A172 (cell line): ENCODE measurements around the gene GPSM3. TPM values are rescaled to one million over a fixed set of nuclear protein-coding genes. Genes with fewer than 3 reads are reported as not detected.
A peak's percentile ranks its signal among the peaks of the same experiment; 100 is the strongest.
"Not testable (repeated sequence)": the region's sequence is repeated elsewhere in the genome, so short reads cannot be mapped to it uniquely, and the experiment has no call there.

ENCODE experiments used
- DNase-seq: peaks from one replicate; pipeline ENCODE4 v3.0.0-alpha.2; 2015; ENCODE audit warnings: low spot score
- total RNA-seq: library from RNA; depleted of rRNA; stranded (reverse); fragments of >200 nt; shearing (Covaris generic); gene quantifications from 2 replicates; pipeline ENCODE4 v1.2.3, GENCODE V29; 2014

Gene GPSM3
- total RNA-seq, 1 experiment from 2014 or later = 3.4 TPM

DNA sequence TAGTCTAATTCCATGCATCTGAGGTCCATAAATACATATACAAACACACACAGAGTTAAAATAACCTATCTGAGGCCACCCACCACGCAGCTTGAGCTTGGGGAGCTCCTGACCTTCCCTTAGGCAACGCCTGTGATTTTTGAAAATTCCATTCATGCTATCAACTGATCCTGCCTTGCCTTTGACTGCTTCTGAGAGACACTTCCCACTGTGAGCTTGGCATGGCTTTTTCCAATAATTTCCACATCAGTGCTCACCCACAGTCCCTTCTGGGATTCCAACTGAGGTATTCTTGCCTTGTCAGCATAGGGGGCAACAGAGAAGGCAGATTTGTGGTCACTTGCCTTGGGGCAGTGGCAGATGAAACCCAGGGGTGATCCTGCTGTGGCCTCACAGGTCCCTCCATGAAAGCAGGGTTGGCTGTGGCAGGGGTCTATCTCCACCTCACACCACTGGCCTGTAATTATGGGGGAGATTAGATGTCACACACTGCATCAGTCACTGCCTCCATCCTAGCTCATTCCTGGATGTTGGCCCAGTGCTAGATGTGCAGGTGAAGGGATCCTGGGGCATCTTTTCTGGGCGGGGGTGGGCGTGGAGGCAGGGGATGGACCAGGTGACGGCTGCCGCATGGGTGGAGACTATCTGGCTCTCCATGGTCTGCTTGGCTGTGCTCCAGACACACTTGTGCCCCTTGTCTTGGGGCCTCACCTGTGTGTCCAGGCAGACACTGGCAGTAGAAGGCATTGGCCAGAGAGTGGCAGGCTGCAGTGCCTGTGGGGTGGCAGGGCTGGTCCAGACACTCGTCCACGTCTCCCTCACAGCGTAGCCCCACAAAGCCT is 11.2 kb upstream of the GPSM3 start:
- DNase-seq = no peak

GRCh38 chr6:32202186-32202585 is 9.7 kb upstream of the GPSM3 start:
- no peak for DNase-seq

DNA sequence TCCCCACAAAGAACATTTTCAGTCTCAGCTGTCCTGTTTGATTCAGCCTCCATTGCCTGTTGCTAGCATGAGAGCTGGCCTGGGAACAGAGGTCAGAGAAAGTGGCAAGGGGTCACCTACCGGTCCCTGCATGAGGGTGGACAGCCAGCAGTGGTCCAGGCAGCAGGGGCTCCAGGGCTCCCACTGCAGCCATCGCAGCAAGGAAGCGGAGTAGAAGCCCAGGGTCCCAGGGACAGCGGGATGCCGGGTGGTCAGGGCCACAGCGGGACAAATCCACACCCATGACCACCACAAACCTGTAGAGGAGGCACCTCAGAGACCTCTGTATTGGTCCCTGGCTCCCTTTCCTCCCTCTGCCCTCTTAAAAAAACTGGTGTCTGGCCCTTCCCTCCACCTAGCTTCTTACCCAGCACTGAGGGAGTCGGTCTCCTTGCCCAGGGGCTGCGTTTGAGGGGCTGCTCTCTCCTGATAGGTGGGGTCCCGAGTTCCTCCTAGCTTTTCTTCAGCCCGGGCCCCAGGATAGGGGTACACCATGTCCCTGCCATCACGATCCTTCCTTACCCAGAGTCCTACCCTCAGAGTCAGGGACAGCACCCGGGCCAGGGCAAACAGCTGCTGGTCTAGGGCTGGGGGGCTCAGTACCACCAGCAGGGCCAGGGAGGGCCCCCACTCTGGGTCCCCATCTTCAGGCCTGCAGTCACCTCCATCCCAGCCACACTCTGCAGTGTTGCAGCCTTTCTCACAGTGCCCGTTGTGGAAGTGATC is 8.4 kb upstream of the GPSM3 start:
- DNase-seq = no peak

GRCh38 chr6:32198866-32199265 is 6.4 kb upstream of the GPSM3 start:
- no peak for DNase-seq

DNA sequence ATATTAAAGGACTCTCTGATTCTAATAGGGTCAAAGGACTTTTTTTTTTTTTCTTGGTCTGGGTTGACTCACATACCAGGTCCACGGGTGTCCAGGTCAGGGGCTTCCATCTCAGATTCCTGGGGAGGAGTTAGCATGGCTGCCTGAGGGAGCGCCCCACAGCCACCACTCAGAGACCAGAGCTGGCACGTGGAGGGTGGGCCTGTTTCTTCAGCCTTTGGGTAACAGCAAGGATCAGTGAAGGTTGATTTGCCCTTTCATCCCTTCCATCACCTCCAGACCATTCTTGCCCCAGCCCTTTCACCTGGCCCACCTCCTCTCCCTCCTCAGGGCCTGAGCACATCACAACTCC is 5.9 kb upstream of the GPSM3 start:
- no peak for DNase-seq

- DNase-seq = no peak
These were observed 4.5 kb upstream of the GPSM3 start for GRCh38 chr6:32196682-32197616.

DNA sequence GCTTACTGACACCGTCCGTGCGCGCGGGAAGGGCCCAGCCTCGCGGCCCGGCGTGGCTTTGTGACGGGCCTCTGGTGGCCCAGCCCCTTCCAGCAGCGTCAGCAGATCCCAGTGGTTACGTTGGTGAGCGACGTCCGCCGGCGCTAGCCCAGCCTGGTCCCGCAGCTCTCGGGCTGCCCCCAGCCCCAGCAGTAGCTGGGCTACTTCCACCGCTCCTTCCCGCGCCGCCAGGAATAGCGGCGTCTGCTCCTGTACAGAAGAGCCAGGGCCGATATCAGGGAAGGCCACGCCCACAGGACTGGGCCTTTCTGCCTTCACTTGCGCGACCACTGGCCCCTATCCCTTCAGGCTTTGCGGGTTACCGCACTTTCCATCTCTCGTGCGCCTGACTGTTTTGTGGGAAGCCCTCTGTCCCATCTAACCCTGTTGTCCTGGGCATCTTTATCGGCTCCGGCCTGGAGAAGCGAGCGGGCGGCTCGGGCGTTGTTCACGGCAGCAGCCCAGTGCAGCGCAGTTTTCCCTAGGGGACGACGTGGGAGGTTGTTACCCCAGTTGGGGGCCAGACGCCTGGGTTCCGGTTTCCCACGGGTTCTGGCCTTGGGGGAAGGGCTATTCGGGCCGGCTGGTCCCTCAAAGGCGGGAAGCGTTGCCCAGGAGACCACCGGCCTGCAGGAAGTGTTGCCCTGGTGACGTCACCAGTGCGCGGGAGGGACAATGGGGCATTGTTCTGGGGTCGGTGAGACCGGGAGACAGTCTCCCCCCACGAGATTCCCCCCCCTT is 3.6 kb upstream of the GPSM3 start:
- DNase-seq = peak; percentile 74

DNA sequence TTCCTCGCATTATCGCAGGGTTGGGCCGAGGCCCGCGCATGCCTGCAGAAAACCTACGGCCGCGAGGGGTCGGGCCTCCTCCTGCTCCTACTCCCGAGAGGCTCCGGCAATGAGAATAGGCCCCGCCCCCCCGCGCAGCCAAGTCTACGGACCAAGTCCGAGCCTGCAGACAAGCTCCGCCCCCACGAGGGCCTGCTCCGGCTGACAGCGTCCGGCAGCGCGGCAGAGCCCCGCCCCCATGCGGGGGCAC is 3.1 kb upstream of the GPSM3 start:
- peak; percentile 99 for DNase-seq

- DNase-seq = peak; percentile 59
These were observed 2.6 kb upstream of the GPSM3 start for GRCh38 chr6:32194825-32195651.

GRCh38 chr6:32194388-32194787 is 1.9 kb upstream of the GPSM3 start:
- DNase-seq = no peak

DNA sequence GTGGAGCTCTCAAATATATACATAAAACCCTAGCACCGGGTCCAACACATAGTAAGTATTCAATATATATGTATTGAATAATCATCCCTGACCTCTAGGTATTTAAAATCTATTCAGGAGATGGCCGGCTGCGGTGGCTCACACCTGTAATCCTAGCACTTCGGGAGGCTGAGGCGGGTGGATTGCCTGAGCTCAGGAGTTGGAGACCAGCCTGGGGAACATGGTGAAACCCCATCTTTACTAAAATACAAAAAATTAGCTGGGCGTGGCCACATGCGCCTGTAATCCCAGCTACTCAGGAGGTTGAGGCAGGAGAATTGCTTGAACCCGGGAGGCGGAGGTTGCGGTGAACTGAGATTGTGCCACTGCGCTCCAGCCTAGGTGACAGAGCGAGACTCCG is 653 bp upstream of the GPSM3 start:
- DNase-seq = not testable (repeated sequence)

- DNase-seq = no peak
These were observed 491 bp downstream of the GPSM3 start for GRCh38 chr6:32191696-32192607.

DNA sequence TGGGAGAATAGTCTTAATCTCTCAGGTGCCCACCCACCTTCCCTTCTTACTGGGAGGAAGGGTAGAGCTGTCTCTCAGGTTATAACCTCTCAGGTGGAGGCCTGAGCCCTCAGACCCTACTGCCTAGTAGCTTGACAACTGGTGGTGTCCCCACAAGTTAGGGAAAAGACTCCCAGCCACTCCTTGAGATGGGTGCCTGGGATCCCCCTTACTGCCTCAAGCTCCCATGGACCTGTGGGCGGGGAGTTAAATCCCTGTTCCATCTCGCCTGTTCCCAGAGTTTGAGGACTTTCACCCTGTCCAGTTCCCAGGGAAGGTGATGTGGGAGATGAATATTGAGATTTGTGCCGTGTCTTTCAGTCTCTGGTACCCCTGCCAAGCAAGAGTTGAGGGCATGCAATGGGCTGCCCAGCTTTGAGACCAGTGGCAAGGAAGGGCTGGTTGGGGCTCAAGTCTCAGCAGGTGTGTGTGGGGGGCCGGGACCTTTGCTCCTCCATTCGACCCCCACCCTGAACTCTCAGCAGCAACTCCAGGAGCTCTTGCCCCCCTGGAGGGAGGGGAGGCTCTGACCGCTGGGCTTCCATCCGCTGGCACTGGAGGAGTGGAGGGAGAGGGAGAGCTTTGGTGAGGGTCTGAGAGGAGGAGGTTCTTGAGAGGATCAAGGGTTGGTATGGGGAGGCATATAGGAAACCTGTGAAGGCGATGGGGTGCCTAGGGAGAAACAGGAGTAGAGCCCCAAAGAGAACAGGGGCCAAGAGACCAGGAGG is 1.3 kb downstream of the GPSM3 start:
- DNase-seq = no peak

DNA sequence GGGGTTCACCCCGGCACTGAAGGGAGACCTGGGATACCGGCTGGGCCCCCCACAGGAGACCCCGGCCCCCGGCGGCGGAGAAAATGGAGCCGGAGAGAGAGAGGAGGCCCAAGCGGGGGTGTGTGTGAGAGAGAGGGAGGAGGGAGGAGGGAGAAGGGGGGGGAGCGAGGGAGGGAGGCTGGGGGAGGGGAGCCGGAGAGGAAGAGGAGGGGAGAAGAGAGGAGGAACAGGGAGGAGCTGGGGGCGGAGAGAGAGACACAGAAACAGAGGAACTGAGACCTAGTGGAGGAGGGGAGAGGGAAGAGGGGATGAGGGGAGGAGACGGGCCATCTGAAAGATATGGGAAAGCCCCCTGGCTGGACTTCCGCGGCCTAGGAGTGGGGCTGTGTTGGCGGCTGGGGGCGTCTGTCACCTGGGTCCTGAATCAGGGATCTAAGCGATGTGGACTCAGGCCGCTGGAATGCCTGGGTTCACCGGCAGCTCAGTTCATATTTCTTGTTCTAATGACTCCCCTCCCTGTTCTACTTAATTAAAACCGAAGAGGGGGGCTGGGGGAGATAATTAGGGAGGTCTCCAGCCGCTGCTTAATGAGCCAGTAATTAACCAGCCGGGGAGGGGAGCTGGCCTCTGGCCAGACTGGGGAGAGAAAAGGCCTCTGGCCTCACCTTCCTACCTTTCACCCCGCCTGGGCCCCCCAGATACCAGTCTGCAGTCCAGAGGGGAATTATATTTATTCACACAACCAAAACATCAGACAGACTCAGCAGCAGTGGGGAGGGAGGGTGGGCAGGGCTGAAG is 2.2 kb downstream of the GPSM3 start, which contains the start of gene PBX2:
Gene PBX2, minus strand, starts transcription at position 149 of the 798 bp plus-strand sequence. CDS start 287 bp downstream, outside the sequence.
- peak; percentile 88 for DNase-seq

DNA sequence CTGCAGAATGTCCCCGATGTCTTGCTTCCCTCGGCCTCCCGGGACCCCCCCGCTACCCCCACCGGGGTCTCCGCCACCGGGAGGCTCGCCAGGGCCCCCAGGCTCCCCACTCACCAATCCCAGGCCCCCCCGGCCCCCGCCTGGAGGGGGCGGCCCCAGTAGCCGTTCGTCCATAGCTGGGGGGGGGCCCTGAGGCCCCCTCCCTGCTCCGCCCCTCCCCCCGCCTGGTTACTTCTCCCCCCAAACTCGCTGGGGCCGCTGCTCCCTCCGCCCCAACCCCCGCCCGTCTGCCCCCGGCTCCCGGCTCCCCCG is 2.7 kb downstream of the GPSM3 start:
- DNase-seq = no peak

GRCh38 chr6:32189069-32189741 is 3.2 kb downstream of the GPSM3 start:
- DNase-seq = no peak

DNA sequence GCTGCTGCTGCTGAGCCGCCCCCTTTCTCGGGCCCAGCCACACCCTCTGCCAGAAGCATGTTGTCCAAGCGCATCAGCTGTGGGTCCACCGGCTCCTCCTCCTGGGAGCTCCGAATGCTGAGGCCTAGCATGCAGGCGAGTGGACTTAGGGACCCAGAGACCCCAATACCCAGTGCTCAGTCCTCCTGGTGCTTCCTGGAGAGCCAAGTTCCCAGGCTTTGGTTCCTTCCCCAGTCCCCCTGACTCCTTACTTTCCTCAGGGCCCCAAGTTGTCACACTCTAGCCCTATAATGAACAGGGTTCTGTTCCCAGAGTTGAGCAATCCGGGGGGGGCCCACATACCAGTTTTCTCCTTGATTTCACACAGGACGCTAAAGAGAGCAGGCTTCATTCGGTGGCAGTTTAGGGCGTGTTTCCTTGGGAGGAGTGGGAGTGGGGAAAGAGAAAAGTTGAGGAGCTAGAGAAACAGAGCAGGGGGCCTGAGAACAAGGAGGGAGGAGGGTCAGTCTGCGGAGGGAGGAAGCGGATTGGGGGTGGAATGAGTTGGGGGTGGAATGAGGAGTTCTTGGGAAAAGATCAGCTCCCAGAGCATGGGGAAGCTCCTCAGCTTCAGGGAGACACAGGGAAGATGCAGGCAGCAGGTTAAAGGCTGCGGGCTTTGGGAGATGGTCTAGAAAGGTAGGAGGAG is 3.9 kb downstream of the GPSM3 start:
- no peak for DNase-seq
